Measurements from ENCODE around the gene YIPF3.
"Not testable (repeated sequence)": the region's sequence is repeated elsewhere in the genome, so short reads cannot be mapped to it uniquely, and the experiment has no call there.

The YIPF3 gene

GRCh38 chr6:43471399-43471798 is 45.3 kb downstream of the YIPF3 start:
- H3K4me3 ChIP-seq (ENCODE audit: low read length): no peak overlapping the region
- no peak overlapping the region for H3K27ac ChIP-seq (ENCODE audit: low read depth, low read length)
- H3K9ac ChIP-seq (ENCODE audit: low read depth, low read length): no peak overlapping the region
- no peaks in the 10 kb centered on the region for H3K27me3 ChIP-seq (ENCODE audit: insufficient read depth, low read length)
- no peaks in the 10 kb centered on the region for H3K36me3 ChIP-seq (ENCODE audit: insufficient read depth, low read length)
- no peaks in the 10 kb centered on the region for H3K9me3 ChIP-seq (ENCODE audit: insufficient read depth, low read depth, low read length)
- WGBS: 90% methylated on average over 1 of the region's 1 CpG
- 0 out of 2 replicates have a peak, but pooled peaks cover 8% of the 10 kb centered on the region for H3K4me1 ChIP-seq (ENCODE audit: insufficient read depth, low read length)

GRCh38 chr6:43469947-43470346 is 46.8 kb downstream of the YIPF3 start:
- Histone ChIP-seq H3K4me3 (ENCODE audit: low read length) (no peak overlapping the region), H3K4me1 (ENCODE audit: insufficient read depth, low read length) (0 out of 2 replicates have a peak, but pooled peaks cover 8% of the 10 kb centered on the region), H3K36me3 (ENCODE audit: insufficient read depth, low read length) (no peaks in the 10 kb centered on the region), H3K9ac (ENCODE audit: low read depth, low read length) (no peak overlapping the region), H3K9me3 (ENCODE audit: insufficient read depth, low read depth, low read length) (no peaks in the 10 kb centered on the region), H3K27ac (ENCODE audit: low read depth, low read length) (no peak overlapping the region), H3K27me3 (ENCODE audit: insufficient read depth, low read length) (no peaks in the 10 kb centered on the region)
- WGBS: 94% methylated on average over 7 of the region's 7 CpGs

DNA sequence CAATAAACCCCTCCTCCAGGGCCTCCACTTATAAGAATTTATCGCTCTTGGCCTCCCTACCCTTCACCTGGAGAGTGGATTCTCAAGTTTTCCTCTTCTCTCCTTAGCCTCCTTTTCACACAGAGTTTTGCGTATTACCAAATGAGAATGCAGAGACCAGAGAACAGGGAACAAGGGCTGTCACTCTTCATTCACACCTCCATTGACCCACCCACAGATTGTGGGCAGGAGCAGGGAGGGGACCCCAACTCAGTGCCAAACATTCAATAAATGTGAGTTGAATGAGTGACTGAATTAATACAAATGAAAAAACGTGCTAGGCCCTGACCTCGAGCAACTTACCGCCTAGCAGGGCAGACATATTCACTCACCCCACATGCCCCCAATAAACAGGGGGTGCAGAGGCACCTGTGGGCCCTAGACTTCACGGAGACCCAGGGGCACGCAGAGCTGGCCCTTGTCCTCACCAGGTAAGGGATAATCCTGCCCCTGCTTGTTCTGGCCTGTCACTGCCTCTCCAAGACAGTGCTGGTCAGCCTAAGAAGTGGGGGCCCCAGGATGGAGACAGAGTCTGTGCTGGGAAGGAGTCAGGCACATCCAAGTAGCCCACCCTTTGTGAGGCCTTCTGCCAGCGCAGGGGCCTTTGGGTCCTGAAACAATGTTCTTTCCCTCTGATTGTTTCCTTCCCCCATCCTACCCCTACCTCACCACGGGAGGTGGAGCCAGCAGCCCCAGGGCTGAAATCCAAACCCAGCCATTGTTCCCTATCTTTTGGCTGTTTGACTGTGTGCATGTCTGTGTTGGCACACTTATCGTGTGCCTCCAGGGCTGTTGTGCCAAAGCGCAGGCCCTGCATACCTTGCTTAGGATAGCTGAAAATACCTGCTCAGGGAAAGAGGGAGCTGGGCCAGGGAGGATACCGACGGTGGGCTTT is 47.7 kb downstream of the YIPF3 start:
- Histone ChIP-seq H3K4me3 (ENCODE audit: low read length) (no peak overlapping the region), H3K4me1 (ENCODE audit: insufficient read depth, low read length) (0 out of 2 replicates have a peak, but pooled peaks cover 8% of the 10 kb centered on the region), H3K27me3 (ENCODE audit: insufficient read depth, low read length) (no peaks in the 10 kb centered on the region), H3K36me3 (ENCODE audit: insufficient read depth, low read length) (no peaks in the 10 kb centered on the region), H3K9me3 (ENCODE audit: insufficient read depth, low read depth, low read length) (no peaks in the 10 kb centered on the region), H3K27ac (ENCODE audit: low read depth, low read length) (no peak overlapping the region; the same call in 1 of the 2 replicates), H3K9ac (ENCODE audit: low read depth, low read length) (0 out of 2 replicates have a peak overlapping the region, but pooled peaks have one; percentile 6)
- WGBS: 70% methylated on average over 13 of the region's 13 CpGs

DNA sequence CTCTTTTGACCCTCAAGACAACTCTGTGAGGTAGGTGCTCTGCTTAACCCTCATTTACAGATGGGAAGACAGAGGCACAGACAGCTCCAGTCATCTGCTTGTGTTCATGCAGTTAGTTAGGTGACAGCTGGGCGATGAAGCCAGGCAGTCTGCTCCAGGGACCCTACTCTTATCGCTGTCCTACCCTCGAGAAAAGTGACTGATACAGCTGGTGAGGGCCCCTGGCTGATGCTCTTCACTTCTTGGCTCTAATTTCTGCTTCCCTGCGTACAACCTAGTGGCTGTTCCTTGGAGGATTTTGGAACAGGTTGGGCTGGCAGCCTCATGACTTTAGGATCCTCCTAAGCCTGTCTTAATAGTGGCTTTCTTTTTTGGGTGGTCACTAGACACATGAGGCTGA is 48.5 kb downstream of the YIPF3 start:
- no peak overlapping the region for H3K27ac ChIP-seq (ENCODE audit: low read depth, low read length)
- H3K4me3 ChIP-seq (ENCODE audit: low read length): no peak overlapping the region
- H3K9me3 ChIP-seq (ENCODE audit: insufficient read depth, low read depth, low read length): no peaks in the 10 kb centered on the region
- 94% methylated on average over 4 of the region's 4 CpGs for WGBS
- 0 out of 2 replicates have a peak, but pooled peaks cover 8% of the 10 kb centered on the region for H3K4me1 ChIP-seq (ENCODE audit: insufficient read depth, low read length)
- no peaks in the 10 kb centered on the region for H3K36me3 ChIP-seq (ENCODE audit: insufficient read depth, low read length)
- H3K27me3 ChIP-seq (ENCODE audit: insufficient read depth, low read length): no peaks in the 10 kb centered on the region
- H3K9ac ChIP-seq (ENCODE audit: low read depth, low read length): no peak overlapping the region

GRCh38 chr6:43467752-43468151 is 49.0 kb downstream of the YIPF3 start:
- H3K27me3 ChIP-seq (ENCODE audit: insufficient read depth, low read length): no peaks in the 10 kb centered on the region
- H3K36me3 ChIP-seq (ENCODE audit: insufficient read depth, low read length): no peaks in the 10 kb centered on the region
- no peak overlapping the region for H3K4me3 ChIP-seq (ENCODE audit: low read length)
- H3K27ac ChIP-seq (ENCODE audit: low read depth, low read length): no peak overlapping the region
- WGBS: 91% methylated on average over 4 of the region's 4 CpGs
- H3K9me3 ChIP-seq (ENCODE audit: insufficient read depth, low read depth, low read length): no peaks in the 10 kb centered on the region
- H3K4me1 ChIP-seq (ENCODE audit: insufficient read depth, low read length): 0 out of 2 replicates have a peak, but pooled peaks cover 8% of the 10 kb centered on the region
- no peak overlapping the region for H3K9ac ChIP-seq (ENCODE audit: low read depth, low read length)

DNA sequence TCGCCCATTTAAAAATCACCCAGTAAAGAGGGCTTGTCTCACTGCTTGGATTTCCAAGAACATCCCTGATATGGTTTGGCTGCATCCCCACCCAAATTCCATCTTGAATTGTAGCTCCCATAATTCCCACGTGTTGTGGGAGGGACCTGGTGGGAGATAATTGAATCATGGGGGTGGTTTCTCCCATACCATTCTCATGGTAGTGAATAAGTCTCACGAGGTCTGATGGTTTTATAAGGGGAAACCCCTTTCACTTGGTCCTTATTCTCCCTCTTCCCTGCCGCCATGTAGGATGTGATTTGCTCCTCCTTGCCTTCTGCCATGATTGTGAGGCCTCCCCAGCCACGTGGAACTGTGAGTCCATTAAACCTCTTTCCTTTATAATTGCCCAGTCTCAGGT is 49.5 kb downstream of the YIPF3 start:
- not testable (repeated sequence) for H3K27ac ChIP-seq (ENCODE audit: low read depth, low read length); H3K27me3 ChIP-seq (ENCODE audit: insufficient read depth, low read length); H3K36me3 ChIP-seq (ENCODE audit: insufficient read depth, low read length); H3K9ac ChIP-seq (ENCODE audit: low read depth, low read length); H3K4me1 ChIP-seq (ENCODE audit: insufficient read depth, low read length); H3K4me3 ChIP-seq (ENCODE audit: low read length); H3K9me3 ChIP-seq (ENCODE audit: insufficient read depth, low read depth, low read length)
- 71% methylated on average over 5 of the region's 5 CpGs for WGBS

DNA sequence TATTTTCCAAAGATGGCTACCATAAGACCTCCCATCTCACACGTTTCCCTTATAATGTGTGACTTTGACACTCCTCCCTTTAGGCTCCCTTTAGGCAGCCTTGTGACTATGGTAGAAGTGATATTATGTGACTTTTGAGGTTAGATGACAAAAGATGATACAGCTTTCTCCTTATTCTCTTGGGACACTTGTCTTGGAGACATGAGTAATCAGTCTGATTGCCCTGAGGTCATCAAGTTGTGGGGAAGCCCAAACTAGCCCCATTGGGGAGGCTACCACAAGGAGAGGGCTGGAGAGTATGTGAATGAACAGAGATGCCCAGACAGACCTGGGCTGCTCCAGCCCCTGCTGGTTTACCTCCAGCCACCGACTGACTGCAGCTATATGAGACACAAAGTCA is 50.8 kb downstream of the YIPF3 start:
- 80% methylated on average over 1 of the region's 2 CpGs for WGBS
- no peaks in the 10 kb centered on the region for H3K9me3 ChIP-seq (ENCODE audit: insufficient read depth, low read depth, low read length)
- no peak overlapping the region for H3K27ac ChIP-seq (ENCODE audit: low read depth, low read length)
- H3K9ac ChIP-seq (ENCODE audit: low read depth, low read length): no peak overlapping the region
- H3K4me3 ChIP-seq (ENCODE audit: low read length): no peak overlapping the region
- 0 out of 2 replicates have a peak, but pooled peaks cover 8% of the 10 kb centered on the region for H3K4me1 ChIP-seq (ENCODE audit: insufficient read depth, low read length)
- H3K36me3 ChIP-seq (ENCODE audit: insufficient read depth, low read length): no peaks in the 10 kb centered on the region
- no peaks in the 10 kb centered on the region for H3K27me3 ChIP-seq (ENCODE audit: insufficient read depth, low read length)

DNA sequence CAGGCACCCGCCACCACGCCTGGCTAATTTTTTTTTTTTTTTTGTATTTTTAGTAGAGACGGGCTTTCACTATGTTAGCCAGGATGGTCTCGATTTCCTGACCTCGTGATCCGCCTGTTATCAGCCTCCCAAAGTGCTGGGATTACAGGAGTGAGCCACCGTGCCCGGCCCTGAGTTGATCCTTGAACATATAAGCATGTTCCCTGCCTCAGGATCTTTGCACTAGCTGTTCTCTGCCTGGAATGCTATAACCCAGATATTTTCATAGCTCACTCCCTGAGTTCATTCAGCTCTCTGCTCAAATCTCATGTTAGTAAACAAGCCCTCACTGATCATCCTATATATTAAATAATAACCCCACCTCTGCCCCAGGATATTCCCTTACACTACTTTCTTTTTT is 52.4 kb downstream of the YIPF3 start:
- 0 out of 2 replicates have a peak, but pooled peaks cover 7% of the 10 kb centered on the region for H3K4me1 ChIP-seq (ENCODE audit: insufficient read depth, low read length)
- no peaks in the 10 kb centered on the region for H3K9me3 ChIP-seq (ENCODE audit: insufficient read depth, low read depth, low read length)
- no peaks in the 10 kb centered on the region for H3K36me3 ChIP-seq (ENCODE audit: insufficient read depth, low read length)
- H3K27ac ChIP-seq (ENCODE audit: low read depth, low read length): no peak overlapping the region
- 93% methylated on average over 6 of the region's 8 CpGs for WGBS
- no peak overlapping the region for H3K4me3 ChIP-seq (ENCODE audit: low read length)
- no peaks in the 10 kb centered on the region for H3K27me3 ChIP-seq (ENCODE audit: insufficient read depth, low read length)
- no peak overlapping the region for H3K9ac ChIP-seq (ENCODE audit: low read depth, low read length)

DNA sequence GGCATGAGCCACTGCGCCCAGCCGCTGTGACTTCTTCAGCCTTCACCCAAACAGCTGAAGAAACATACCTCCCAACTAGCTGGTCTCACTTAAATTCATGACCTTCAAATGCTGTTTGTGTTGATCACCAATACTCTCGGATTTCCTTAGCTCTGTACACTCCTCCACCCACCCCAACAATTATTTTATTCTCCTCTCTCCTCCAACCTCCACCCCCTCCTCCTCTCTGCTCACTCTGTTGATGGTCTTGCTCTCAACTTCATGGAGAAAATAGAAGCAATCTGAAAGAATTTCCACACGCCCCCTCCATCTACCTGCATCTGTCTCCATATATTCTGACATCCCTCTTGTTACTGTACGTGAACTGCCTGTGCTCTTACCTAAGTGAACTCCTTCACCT is 54.8 kb downstream of the YIPF3 start:
- Histone ChIP-seq H3K27ac (ENCODE audit: low read depth, low read length) (no peak overlapping the region), H3K4me3 (ENCODE audit: low read length) (no peak overlapping the region), H3K27me3 (ENCODE audit: insufficient read depth, low read length) (peaks cover 4% of the 10 kb centered on the region)

More for the DNA sequence above, 54.8 kb downstream of the YIPF3 start:
- Histone ChIP-seq H3K9ac (ENCODE audit: low read depth, low read length) (no peak overlapping the region), H3K4me1 (ENCODE audit: insufficient read depth, low read length) (no peaks in the 10 kb centered on the region), H3K36me3 (ENCODE audit: insufficient read depth, low read length) (no peaks in the 10 kb centered on the region), H3K9me3 (ENCODE audit: insufficient read depth, low read depth, low read length) (no peaks in the 10 kb centered on the region)
- 78% methylated on average over 5 of the region's 5 CpGs for WGBS
